K562 (cell line): ENCODE measurements around the gene PRDM12. TPM values are rescaled to one million over a fixed set of nuclear protein-coding genes. Genes with fewer than 3 reads are reported as not detected.
A peak's percentile ranks its signal among the peaks of the same experiment; 100 is the strongest.

Experiments
- ATAC-seq: fragments of 200-7000 bp; cut with Tn5 transposase; 3 replicates; pipeline ENCODE4 v1.9.1; 2020; ENCODE audit warnings: moderate library complexity
- BruUV-seq: library from RNA; stranded (reverse); fragments of 400-500 nt; replicated peaks from 2 replicates; lab custom pipeline; 2021; lab: Mats Ljungman, UMichigan
- CTCF ChIA-PET: fragments of 300-600 bp; formaldehyde crosslinking; extraction: SDS; loops from one replicate; lab custom pipeline; 2021; ENCODE audit warnings: low intra/inter-chr PET ratio; lab: Yijun Ruan, JAX
- POLR2A ChIA-PET: fragments of 300-600, 350-650 bp; sonication (Branson Sonifier 250); formaldehyde crosslinking; extraction: SDS; loops from one replicate; lab custom pipeline; 2021; ENCODE audit warnings: antibody characterized with exemption, inconsistent platforms; lab: Yijun Ruan, JAX
- DNase-seq, 4 experiments: peaks; one replicate each; pipeline versions ENCODE4 v3.0.0 to v3.0.0-alpha.2; 2011 to 2018; ENCODE audit warnings: low spot score in 3 of 4, mixed read lengths in 3 of 4; ENCODE audit errors: extremely low read depth in 1 of 4
- FAIRE-seq: peaks from 2 replicates; lab custom pipeline; 2011; peaks lifted over from hg19 to GRCh38; lab: Jason Lieb, UNC
- H2AFZ ChIP-seq: 2 replicates; pipeline ENCODE4 v1.6.0; 2011; ENCODE audit warnings: low read depth, low read length, control low read depth, inconsistent platforms
- H3K27ac ChIP-seq: fragments of 200-600 bp; 3 replicates; pipeline ENCODE4 v1.8.0; 2011; ENCODE audit warnings: low read depth, mild to moderate bottlenecking, control low read depth, inconsistent platforms, low read length, moderate library complexity, mixed read lengths; ENCODE audit errors: extremely low read depth
- H3K27me3 ChIP-seq, 2 experiments: fragments of 300-600 bp in 1 of 2; 2 replicates in 1 of 2; 3 replicates in 1 of 2; pipeline versions ENCODE4 v1.6.0 to v1.8.0; 2011; ENCODE audit warnings: inconsistent platforms in 2 of 2, low read length in 2 of 2, mild to moderate bottlenecking in 1 of 2, mixed read lengths in 1 of 2, moderate library complexity in 1 of 2; ENCODE audit not compliant: control insufficient read depth in 2 of 2, insufficient read depth in 2 of 2
- H3K36me3 ChIP-seq: fragments of 300-600 bp; 3 replicates; pipeline ENCODE4 v1.8.0; 2011; ENCODE audit warnings: mild to moderate bottlenecking, low read length, inconsistent platforms; ENCODE audit not compliant: control insufficient read depth, insufficient read depth
- H3K4me1 ChIP-seq, 2 experiments: fragments of 200-600 bp in 1 of 2; replicated peaks in 1 of 2; 2 replicates in 1 of 2; 3 replicates in 1 of 2; pipeline versions ENCODE4 v1.5.1 to v1.8.0; 2011; ENCODE audit warnings: inconsistent platforms in 2 of 2, low read length in 2 of 2, mild to moderate bottlenecking in 1 of 2, mixed read lengths in 1 of 2, moderate library complexity in 1 of 2; ENCODE audit not compliant: control insufficient read depth in 2 of 2, insufficient read depth in 2 of 2
- H3K4me2 ChIP-seq: 2 replicates; pipeline ENCODE4 v1.6.1; 2011; ENCODE audit warnings: low read length, control low read depth, inconsistent platforms, mixed read lengths; ENCODE audit not compliant: insufficient read depth
- H3K4me3 ChIP-seq: fragments of 200-600 bp; sonication (generic), shearing (Covaris generic); 2 replicates; pipeline ENCODE4 v1.5.1; 2016; ENCODE audit warnings: control low read depth, inconsistent platforms
- H3K79me2 ChIP-seq: fragments of 200-600 bp; 3 replicates; pipeline ENCODE4 v1.8.0; 2011; ENCODE audit warnings: low read length, inconsistent platforms; ENCODE audit not compliant: control insufficient read depth, insufficient read depth
- H3K9ac ChIP-seq, 2 experiments: 2 replicates each; pipeline versions ENCODE4 v1.6.0 to v1.6.1; 2011; ENCODE audit warnings: low read depth in 2 of 2, low read length in 2 of 2, control low read depth in 1 of 2, inconsistent platforms in 1 of 2, mild to moderate bottlenecking in 1 of 2, mixed read lengths in 1 of 2; ENCODE audit not compliant: insufficient read depth in 1 of 2
- H3K9me1 ChIP-seq: one replicate; pipeline ENCODE4 v1.6.0; 2011; ENCODE audit warnings: inconsistent platforms, mild to moderate bottlenecking, low read length, moderate library complexity; ENCODE audit not compliant: control insufficient read depth, insufficient read depth
- H3K9me3 ChIP-seq: replicated peaks from 2 replicates; pipeline ENCODE4 v1.5.1; 2011; ENCODE audit warnings: low read depth, low read length, inconsistent platforms; ENCODE audit not compliant: control insufficient read depth, insufficient read depth
- H4K20me1 ChIP-seq: replicated peaks from 2 replicates; pipeline ENCODE4 v1.6.1; 2011; ENCODE audit warnings: low read length, inconsistent platforms, mixed read lengths; ENCODE audit not compliant: control insufficient read depth, insufficient read depth
- ARID2 ChIP-seq: fragments of 450-650 bp; IDR thresholded peaks from 2 replicates; pipeline ENCODE4 v1.6.1; 2017; ENCODE audit warnings: antibody characterized with exemption, mild to moderate bottlenecking
- BRD4 ChIP-seq: fragments of 200-600 bp; sonication (generic); IDR thresholded peaks from 2 replicates; pipeline ENCODE4 v1.6.1; 2017; ENCODE audit warnings: inconsistent platforms
- IRF1 ChIP-seq: sonication (generic); formaldehyde crosslinking; IDR thresholded peaks from 2 replicates; pipeline ENCODE4 v1.8.0; 2022; ENCODE audit warnings: missing genetic modification reagents, mild to moderate bottlenecking, borderline replicate concordance
- JUN ChIP-seq, 2 experiments: sonication (generic) in 1 of 2; formaldehyde crosslinking in 1 of 2; IDR thresholded peaks; 2 replicates each; pipeline versions ENCODE4 v1.6.1 to v1.8.0; 2012 to 2022; ENCODE audit warnings: borderline replicate concordance in 2 of 2, mild to moderate bottlenecking in 2 of 2, improper control_type of control experiment in 1 of 2, low read depth in 1 of 2, low read length in 1 of 2, missing genetic modification reagents in 1 of 2
- PATZ1 ChIP-seq: fragments of 250-450 bp; sonication (Bioruptor Pico); IDR thresholded peaks from 2 replicates; pipeline ENCODE4 v1.5.0; 2020; ENCODE audit warnings: mild to moderate bottlenecking, borderline replicate concordance
- SIN3B ChIP-seq: fragments of 450-650 bp; IDR thresholded peaks from 2 replicates; pipeline ENCODE4 v1.6.1; 2017; ENCODE audit warnings: low read depth, mild to moderate bottlenecking, moderate library complexity
- SREBF1 ChIP-seq: fragments of 150-350 bp; IDR thresholded peaks from 2 replicates; pipeline ENCODE4 v1.6.1; 2014; ENCODE audit warnings: antibody characterized with exemption, low read depth, low read length, borderline replicate concordance
- STAG1 ChIP-seq: sonication (generic); formaldehyde crosslinking; IDR thresholded peaks from 2 replicates; pipeline ENCODE4 v1.5.0; 2020; ENCODE audit warnings: missing genetic modification reagents, borderline replicate concordance
- TRIM24 ChIP-seq, 2 experiments: fragments of 450-650 bp; IDR thresholded peaks; 2 replicates each; pipeline ENCODE4 v1.6.1; 2016
- ZBTB11 ChIP-seq, 3 experiments: fragments of 200-800 bp in 1 of 3; fragments of 250-450 bp in 1 of 3; fragments of 450-650 bp in 1 of 3; sonication (Bioruptor Pico) in 1 of 3; sonication (Bioruptor generic) in 1 of 3; formaldehyde crosslinking in 1 of 3; IDR thresholded peaks; 2 replicates each; pipeline versions ENCODE4 v1.6.1 to v1.8.0; 2016 to 2022; ENCODE audit warnings: mild to moderate bottlenecking in 2 of 3, missing genetic modification characterization in 2 of 3, missing compliant biosample characterization in 1 of 3, moderate library complexity in 1 of 3
- WGBS: fragments of 100-300 bp; shearing (Covaris generic); methylation state at CpG from one replicate; pipeline ENCODE4 v1.1.6; 2016; ENCODE audit warnings: low coverage, mixed read lengths; ENCODE audit not compliant: insufficient coverage; ENCODE audit errors: missing lambda C conversion rate; 5-methylcytosine and 5-hydroxymethylcytosine counted together
- in situ Hi-C: fragments of 300-500 bp; cut with MboI; formaldehyde crosslinking; loops from 4 replicates; pipeline ENCODE4 v1.15.0; 2018; ENCODE audit warnings: inconsistent platforms, mixed read lengths
- intact Hi-C: fragments of 100-400 bp; cut with micrococcal nuclease; formaldehyde crosslinking; loops from 2 replicates; pipeline ENCODE4 v1.14.2; 2022
- polyA plus RNA-seq, 8 experiments: library from polyadenylated mRNA; depleted of rRNA in 4 of 8; stranded (reverse) in 5 of 8; unstranded in 3 of 8; fragments of >200 nt; fragmentation: Nextera tagmentation in 2 of 8; fragmentation: Illumina TruSeq in 1 of 8; extraction: Ambion mirVana in 2 of 8; extraction: Trizol in 1 of 8; gene quantifications; 2 replicates each; pipeline versions ENCODE4 v1.2.1 to v1.2.3, GENCODE V29; 2011 to 2014; ENCODE audit warnings: inconsistent platforms in 1 of 8, missing spikeins in 1 of 8
- total RNA-seq, 7 experiments: library from RNA; depleted of rRNA in 6 of 7; stranded (reverse); fragments of >200 nt in 6 of 7; fragmentation: Illumina TruSeq in 2 of 7; extraction: Trizol in 2 of 7; gene quantifications; 2 replicates each; pipeline versions ENCODE4 v1.2.1 to v1.2.3, GENCODE V29; 2011 to 2021; ENCODE audit warnings: low replicate concordance in 1 of 7

PRDM12 gene
- total and polyA plus RNA-seq, 9 of the 15 experiments (the other 6 are each of a cell fraction or from before 2014, with no cell fraction given): 0.04 to 0.22 (median 0.07) TPM; not detected in 3

GRCh38 chr9:130682421-130683121, 18.2 kb downstream of the PRDM12 start:
- H3K4me3 ChIP-seq: peak overlapping the region; percentile 66
- peak overlapping the region; percentile 24 to 93; a peak in 3 of 4 replicates for H3K9ac ChIP-seq
- ChIA-PET POLR2A (interaction anchor here (0.6 to 2.2 kb wide), 8 partner anchors 11 to 228 kb away, joined by 3 to 11 read pairs (median 3); partner anchors contain the start of gene EXOSC2), CTCF (interaction anchor here (0.6 to 4.9 kb wide), 4 partner anchors 200 to 945 kb away, joined by 3 to 105 read pairs (median 5); no protein-coding TSS in a partner anchor)
- H3K27ac ChIP-seq: no peak overlapping the region
- in situ Hi-C loops: loop anchor here (25.0 kb wide), 1 partner anchor 545 kb away; no protein-coding TSS in a partner anchor
- no TSS peak for BruUV-seq
- H3K79me2 ChIP-seq: no peaks in the 10 kb centered on the region
- H3K9me1 ChIP-seq: no peaks in the 10 kb centered on the region
- FAIRE-seq (peak; percentile 86), DNase-seq (peak; percentile 71 to 78 (median 76)), ATAC-seq (peak; percentile 67)
- H3K4me2 ChIP-seq: peak overlapping the region; percentile 79
- H4K20me1 ChIP-seq: no peaks in the 10 kb centered on the region
- WGBS: 2% methylated on average over 21 of the region's 22 CpGs
- H3K4me1 ChIP-seq: peaks cover 8 to 19% of the 10 kb centered on the region in 2 experiments; a peak in 4 of 5 replicates
- no peaks in the 10 kb centered on the region for H3K36me3 ChIP-seq
- H2AFZ ChIP-seq: peak overlapping the region; percentile 88
- H3K27me3 ChIP-seq: peaks cover 2 to 15% of the 10 kb centered on the region in 2 experiments; a peak in 3 of 5 replicates
- intact Hi-C loops: loop anchor here (1.0 to 5.0 kb wide), 3 partner anchors 40 to 221 kb away; no protein-coding TSS in a partner anchor
- no peaks in the 10 kb centered on the region for H3K9me3 ChIP-seq
- TF ChIP-seq SREBF1: no peak
- no peak for TF ChIP-seq IRF1
- no peak for TF ChIP-seq BRD4
- TF ChIP-seq ARID2: peak; percentile 83
- TF ChIP-seq SIN3B: no peak
- TF ChIP-seq ZBTB11 (CRISPR knock-in tag; IDR thresholded peaks at IDR 0.05): peak in 1 of 3 experiments; percentile 51; a peak in 1 of 6 replicates
- no peak for TF ChIP-seq JUN (IDR thresholded peaks at IDR 0.05; ENCODE audit: borderline replicate concordance, low read depth, low read length)
- no peak for TF ChIP-seq JUN (CRISPR knock-in tag; IDR thresholded peaks at IDR 0.05; ENCODE audit: borderline replicate concordance)
- peak; percentile 80; the same call in 1 of the 2 replicates for TF ChIP-seq STAG1 (CRISPR knock-in tag)
- TF ChIP-seq PATZ1 (CRISPR knock-in tag): no peak
- TF ChIP-seq TRIM24 (IDR thresholded peaks at IDR 0.05): no peak
